ENCODE results near the gene ARHGDIA.

DNA sequence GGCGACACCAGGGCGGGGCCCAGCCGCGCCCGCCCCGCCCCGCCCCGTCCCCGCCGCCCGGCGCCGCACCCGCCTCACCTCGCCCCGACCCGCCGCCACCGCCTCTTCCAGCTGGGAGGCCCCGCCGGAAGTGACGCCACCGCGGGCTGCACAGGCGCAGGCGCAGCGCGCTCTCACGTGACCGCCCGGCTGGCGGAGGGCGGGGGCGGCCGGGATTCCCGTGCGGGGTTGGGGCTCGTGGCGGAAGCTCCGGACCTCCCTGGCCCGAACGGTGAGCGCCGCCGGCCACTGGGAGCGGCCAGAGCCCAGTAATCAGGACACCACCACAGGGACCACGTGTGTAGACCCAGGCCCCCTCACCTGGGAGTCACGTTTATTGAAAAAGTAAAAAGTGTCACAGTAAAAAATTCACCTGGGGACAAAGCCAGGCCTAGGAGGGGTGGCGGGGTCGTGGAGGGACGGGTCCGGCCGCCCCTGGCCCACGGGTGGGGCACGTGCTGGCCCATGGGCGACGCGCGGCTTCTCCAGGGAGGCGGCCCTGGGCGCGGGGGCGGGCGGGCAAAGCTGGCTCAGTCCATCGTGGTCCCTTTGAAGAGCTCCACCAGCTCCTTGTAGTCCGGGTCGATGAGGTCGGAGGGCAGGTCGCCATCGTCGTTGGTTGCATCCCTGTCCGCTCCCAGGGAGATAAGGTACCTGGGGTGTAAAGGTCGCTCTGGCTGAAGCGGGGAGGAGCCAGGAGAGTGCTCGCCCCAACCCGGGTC is 37.8 kb downstream of the ARHGDIA start, which contains the start of gene MCRIP1:
- TF ChIP-seq, protein P1, sequence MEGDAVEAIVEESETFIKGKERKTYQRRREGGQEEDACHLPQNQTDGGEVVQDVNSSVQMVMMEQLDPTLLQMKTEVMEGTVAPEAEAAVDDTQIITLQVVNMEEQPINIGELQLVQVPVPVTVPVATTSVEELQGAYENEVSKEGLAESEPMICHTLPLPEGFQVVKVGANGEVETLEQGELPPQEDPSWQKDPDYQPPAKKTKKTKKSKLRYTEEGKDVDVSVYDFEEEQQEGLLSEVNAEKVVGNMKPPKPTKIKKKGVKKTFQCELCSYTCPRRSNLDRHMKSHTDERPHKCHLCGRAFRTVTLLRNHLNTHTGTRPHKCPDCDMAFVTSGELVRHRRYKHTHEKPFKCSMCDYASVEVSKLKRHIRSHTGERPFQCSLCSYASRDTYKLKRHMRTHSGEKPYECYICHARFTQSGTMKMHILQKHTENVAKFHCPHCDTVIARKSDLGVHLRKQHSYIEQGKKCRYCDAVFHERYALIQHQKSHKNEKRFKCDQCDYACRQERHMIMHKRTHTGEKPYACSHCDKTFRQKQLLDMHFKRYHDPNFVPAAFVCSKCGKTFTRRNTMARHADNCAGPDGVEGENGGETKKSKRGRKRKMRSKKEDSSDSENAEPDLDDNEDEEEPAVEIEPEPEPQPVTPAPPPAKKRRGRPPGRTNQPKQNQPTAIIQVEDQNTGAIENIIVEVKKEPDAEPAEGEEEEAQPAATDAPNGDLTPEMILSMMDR (IDR thresholded peaks at IDR 0.05; ENCODE audit: poor library complexity), result no peak
- TF ChIP-seq EZH2phosphoT487 (IDR thresholded peaks at IDR 0.05; ENCODE audit: low read depth, severe bottlenecking, unreplicated experiment), result no peak
- TF ChIP-seq EZH2 (IDR thresholded peaks at IDR 0.05; ENCODE audit: borderline replicate concordance), result no peak

Data from hepatocyte (in vitro differentiated cells).